ENCODE data around the gene FBXW8.

GRCh38 chr12:117032593-117033381, 122.0 kb downstream of the FBXW8 start:
- TF ChIP-seq CTCF (conservative IDR thresholded peaks at IDR 0.05 in 1 of 2, IDR thresholded peaks at IDR 0.05 in 1 of 2; ENCODE audit: extremely low read depth in 1 of 2, insufficient read depth in 1 of 2, low read depth in 1 of 2, low read length in 2 of 2) (no peak), EZH2 (IDR thresholded peaks at IDR 0.05; ENCODE audit: borderline replicate concordance, low read length) (no peak)

Measured in mammary epithelial cell (primary cell).